Kidney (tissue), 14 donors: ENCODE data around the gene MT3. TPM values are rescaled to one million over a fixed set of nuclear protein-coding genes. Genes with fewer than 3 reads are reported as not detected.
A peak's percentile ranks its signal among the peaks of the same experiment; 100 is the strongest.

Source experiments
- DNase-seq, 5 donors: peaks; one replicate each; pipeline ENCODE4 v3.0.0-alpha.2; 2013 to 2020
- FAIRE-seq: peaks from 2 replicates; lab custom pipeline; 2012; peaks lifted over from hg19 to GRCh38; lab: Jason Lieb, UNC
- H3K27ac ChIP-seq, 2 donors: one replicate each; pipeline ENCODE4 v1.7.0; 2013; ENCODE audit warnings: low read depth in 2 of 2, low read length in 2 of 2, inconsistent platforms in 1 of 2
- H3K27me3 ChIP-seq: one replicate; pipeline ENCODE4 v1.7.1; 2013; ENCODE audit warnings: low read length, inconsistent platforms; ENCODE audit not compliant: control insufficient read depth, insufficient read depth
- H3K36me3 ChIP-seq, 3 donors: one replicate each; pipeline versions ENCODE4 v1.7.0 to v1.7.1; 2013; ENCODE audit warnings: low read length in 3 of 3, control low read depth in 1 of 3, inconsistent platforms in 1 of 3; ENCODE audit not compliant: insufficient read depth in 3 of 3, control insufficient read depth in 2 of 3
- H3K4me1 ChIP-seq, 3 donors: one replicate each; pipeline versions ENCODE4 v1.7.0 to v1.7.1; 2013; ENCODE audit warnings: low read length in 3 of 3, inconsistent platforms in 1 of 3, low read depth in 1 of 3; ENCODE audit not compliant: control insufficient read depth in 2 of 3, insufficient read depth in 2 of 3
- H3K4me3 ChIP-seq, 3 donors: one replicate each; pipeline versions ENCODE4 v1.7.0 to v1.8.1; 2013; ENCODE audit warnings: low read length in 3 of 3, control low read depth in 1 of 3, inconsistent platforms in 1 of 3
- H3K9ac ChIP-seq, 3 donors: one replicate each; pipeline versions ENCODE4 v1.7.0 to v1.7.1; 2013; ENCODE audit warnings: low read length in 3 of 3, control low read depth in 1 of 3, inconsistent platforms in 1 of 3
- H3K9me3 ChIP-seq, 3 donors: one replicate each; pipeline versions ENCODE4 v1.7.0 to v1.7.1; 2013; ENCODE audit warnings: low read length in 3 of 3, control low read depth in 1 of 3, inconsistent platforms in 1 of 3; ENCODE audit not compliant: control insufficient read depth in 2 of 3, insufficient read depth in 1 of 3
- CTCF ChIP-seq: IDR thresholded peaks from 3 replicates; pipeline ENCODE4 v1.5.1; 2012; ENCODE audit warnings: mild to moderate bottlenecking, moderate library complexity, borderline replicate concordance; ENCODE audit not compliant: insufficient read depth; ENCODE audit errors: extremely low read depth
- intact Hi-C: fragments of 100-400 bp; cut with DNase I; formaldehyde crosslinking; loops from one replicate; pipeline ENCODE4 v1.11.1; 2022
- polyA plus RNA-seq: library from polyadenylated mRNA; stranded (reverse); fragments of 350-450 nt; fragmentation: Illumina TruSeq; extraction: RNeasy Lipid Tissue Mini Kit (QIAGEN cat#74804); gene quantifications from one replicate; pipeline ENCODE4 v1.2.3, GENCODE V29; 2014; ENCODE audit warnings: low read depth, low replicate concordance; ENCODE audit not compliant: insufficient read depth
- total RNA-seq: library from RNA; stranded (reverse); fragmentation: NEBNext Ultra II Directional; extraction: Animal tissue kit (Norgen Biotek cat#: 25700); gene quantifications from one replicate; pipeline ENCODE4 v1.2.1, GENCODE V29; 2021
- donor health status: control.
- donor health status: control.
- donor health status: control.
- donor health status: control.
- donor health status: control.
- donor health status: DM: yes; HTN: yes; CAD: no.
- donor health status: Normal renal cell carcinoma (clear cell type).

The MT3 gene
- total and polyA plus RNA-seq, 2 donors from 2014 or later = 25.5 TPM; not detected in 1

- peak overlapping the region in 1 of 3 donors; percentile 0 for H3K9ac ChIP-seq
- no peak for TF ChIP-seq CTCF
- H3K27ac ChIP-seq = peak overlapping the region; percentile 94 to 96
- H3K4me3 ChIP-seq = peak overlapping the region in 1 of 3 donors; percentile 4
- H3K36me3 ChIP-seq = no peaks in the 10 kb centered on the region
- peaks cover 0 to 25% (median 15%) of the 10 kb centered on the region in 3 donors for H3K4me1 ChIP-seq
- FAIRE-seq (no peak), DNase-seq (no peak)
- intact Hi-C loops = loop anchor here (10.0 kb wide), 1 partner anchor 79 kb away; the partner anchor contains the start of gene MT1X
- no peaks in the 10 kb centered on the region for H3K27me3 ChIP-seq
- no peaks in the 10 kb centered on the region for H3K9me3 ChIP-seq
Measured at GRCh38 chr16:56606071-56606475, 16.7 kb downstream of the MT3 start.

GRCh38 chr16:56606476-56607108 lies 17.3 kb downstream of the MT3 start:
- Histone ChIP-seq H3K4me1 (peaks cover 0 to 30% (median 17%) of the 10 kb centered on the region in 3 donors), H3K27ac (peak overlapping the region; percentile 94 to 96), H3K4me3 (peak overlapping the region in 1 of 3 donors; percentile 4), H3K36me3 (no peaks in the 10 kb centered on the region), H3K9me3 (no peaks in the 10 kb centered on the region), H3K9ac (peak overlapping the region in 1 of 3 donors; percentile 0), H3K27me3 (no peaks in the 10 kb centered on the region)
- no peak for FAIRE-seq
- no peak for TF ChIP-seq CTCF
- peak in 3 of 5 donors; percentile 51 to 85 (median 68) for DNase-seq
- intact Hi-C loops = loop anchor here (10.0 kb wide), 1 partner anchor 78 kb away; the partner anchor contains the start of gene MT1X

- H3K27ac ChIP-seq = peak overlapping the region; percentile 94 to 96
- FAIRE-seq (no peak), DNase-seq (peak; percentile 65 to 95 (median 71))
- H3K9me3 ChIP-seq = no peaks in the 10 kb centered on the region
- no peak for TF ChIP-seq CTCF
- no peaks in the 10 kb centered on the region for H3K27me3 ChIP-seq
- H3K9ac ChIP-seq = peak overlapping the region in 1 of 3 donors; percentile 38
- no peaks in the 10 kb centered on the region for H3K36me3 ChIP-seq
- H3K4me1 ChIP-seq = peaks cover 0 to 32% (median 17%) of the 10 kb centered on the region in 3 donors
- H3K4me3 ChIP-seq = peak overlapping the region in 1 of 3 donors; percentile 92
- intact Hi-C loops = loop anchor here (10.0 kb wide), 1 partner anchor 78 kb away; the partner anchor contains the start of gene MT1X
Measured at GRCh38 chr16:56607109-56607618, 17.8 kb downstream of the MT3 start.
